NCI-H82 treated with DMSO at 0.1 percent for 48 hours (cell line): ENCODE measurements around the gene ITPKC.

ENCODE experiments used
- DNase-seq: peaks from one replicate; lab custom pipeline; 2025; ENCODE audit not compliant: unreplicated experiment; lab: John Stamatoyannopoulos, UW

The ITPKC gene

GRCh38 chr19:40739030-40739839, 22.3 kb downstream of the ITPKC start:
- no peak for DNase-seq

- no peak for DNase-seq
These were observed 23.2 kb downstream of the ITPKC start for GRCh38 chr19:40739871-40740703.

DNA sequence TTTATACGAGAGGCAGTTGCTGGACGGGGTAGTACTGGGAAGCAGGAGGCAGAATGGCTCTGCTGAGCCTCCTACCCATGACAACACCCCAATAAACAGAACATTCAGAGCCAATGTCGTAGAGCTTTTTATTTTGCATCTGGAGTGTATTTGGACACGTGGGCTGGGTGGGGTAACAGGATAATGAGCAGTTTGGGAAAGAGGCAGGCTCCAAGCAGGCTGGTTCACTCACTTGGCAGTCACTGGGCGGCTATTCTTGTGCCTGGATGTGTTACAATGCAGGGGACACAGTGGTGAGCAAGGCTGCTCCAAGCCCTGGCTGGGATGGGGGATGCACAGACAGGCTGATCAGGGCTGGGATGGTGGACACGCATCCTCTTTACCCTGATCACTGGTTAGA, 23.8 kb downstream of the ITPKC start:
- no peak for DNase-seq

DNA sequence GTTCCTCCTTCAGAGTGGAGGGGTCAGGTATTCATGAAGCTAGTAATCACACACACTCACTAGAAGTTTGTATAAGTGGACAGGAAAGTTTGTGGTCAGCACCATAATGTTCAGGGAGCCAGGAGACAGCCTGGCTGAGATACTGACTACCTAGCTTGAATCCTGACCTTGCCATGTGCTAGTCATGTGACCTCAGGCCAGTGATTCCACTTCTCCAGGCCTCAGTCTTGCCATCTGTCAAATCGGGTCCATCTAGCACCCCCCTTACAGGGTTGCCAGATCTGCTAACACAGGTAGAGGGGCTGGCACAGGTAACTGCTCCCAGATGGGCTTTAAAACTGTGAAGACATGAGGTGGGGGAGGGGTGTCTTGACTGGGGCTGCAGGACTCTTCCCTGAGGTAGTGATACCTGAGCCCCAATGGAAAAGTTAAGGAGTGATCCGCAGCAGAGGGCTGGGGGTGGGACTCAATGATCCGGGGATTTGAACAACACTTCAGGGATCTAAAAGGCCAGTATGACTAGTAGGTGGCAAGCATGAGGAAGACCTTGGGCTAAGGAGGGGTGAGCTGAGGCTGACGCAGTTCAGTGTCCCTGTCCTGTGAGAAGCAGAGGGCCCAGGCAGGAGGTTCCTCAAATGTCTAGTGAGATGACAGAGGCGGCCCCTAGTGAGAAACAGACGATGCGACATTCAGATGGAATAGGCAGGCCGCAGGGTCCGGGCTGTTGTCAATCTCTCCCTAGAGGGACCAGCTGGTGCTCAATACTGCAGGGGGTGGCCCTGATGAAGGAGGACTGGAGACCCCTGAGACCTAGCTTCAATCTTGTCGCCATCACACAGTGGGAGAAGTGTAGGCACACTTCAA, 24.8 kb downstream of the ITPKC start:
- DNase-seq = no peak

DNA sequence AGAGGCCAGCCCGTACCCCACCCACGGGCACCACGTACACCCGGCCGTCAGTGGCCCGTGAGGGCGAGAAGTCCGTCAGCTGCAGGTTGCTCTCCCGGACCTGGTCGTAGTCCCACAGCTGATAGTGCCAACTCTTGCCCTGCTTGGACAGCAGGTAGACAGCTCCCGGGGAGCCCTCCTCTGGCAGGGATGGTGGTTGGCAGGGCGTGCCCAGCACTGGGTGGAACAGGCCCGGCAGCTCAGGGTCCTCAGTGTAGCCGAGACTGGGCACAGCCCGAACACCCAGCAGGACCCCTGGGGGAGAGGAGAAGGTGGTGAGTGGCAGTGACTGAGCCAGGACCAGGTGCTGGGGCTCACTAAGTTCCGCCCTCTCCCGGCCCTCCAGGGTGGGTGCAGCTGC, 25.6 kb downstream of the ITPKC start:
- no peak for DNase-seq

- DNase-seq = no peak
These were observed 26.0 kb downstream of the ITPKC start for GRCh38 chr19:40742886-40743285.

- DNase-seq = no peak
These were observed 27.0 kb downstream of the ITPKC start for GRCh38 chr19:40743926-40744325.

- DNase-seq = no peak
These were observed 27.9 kb downstream of the ITPKC start for GRCh38 chr19:40744554-40745401.

GRCh38 chr19:40745402-40745780, 28.5 kb downstream of the ITPKC start:
- DNase-seq = no peak

- no peak for DNase-seq
These were observed 30.6 kb downstream of the ITPKC start for GRCh38 chr19:40747536-40747935.

DNA sequence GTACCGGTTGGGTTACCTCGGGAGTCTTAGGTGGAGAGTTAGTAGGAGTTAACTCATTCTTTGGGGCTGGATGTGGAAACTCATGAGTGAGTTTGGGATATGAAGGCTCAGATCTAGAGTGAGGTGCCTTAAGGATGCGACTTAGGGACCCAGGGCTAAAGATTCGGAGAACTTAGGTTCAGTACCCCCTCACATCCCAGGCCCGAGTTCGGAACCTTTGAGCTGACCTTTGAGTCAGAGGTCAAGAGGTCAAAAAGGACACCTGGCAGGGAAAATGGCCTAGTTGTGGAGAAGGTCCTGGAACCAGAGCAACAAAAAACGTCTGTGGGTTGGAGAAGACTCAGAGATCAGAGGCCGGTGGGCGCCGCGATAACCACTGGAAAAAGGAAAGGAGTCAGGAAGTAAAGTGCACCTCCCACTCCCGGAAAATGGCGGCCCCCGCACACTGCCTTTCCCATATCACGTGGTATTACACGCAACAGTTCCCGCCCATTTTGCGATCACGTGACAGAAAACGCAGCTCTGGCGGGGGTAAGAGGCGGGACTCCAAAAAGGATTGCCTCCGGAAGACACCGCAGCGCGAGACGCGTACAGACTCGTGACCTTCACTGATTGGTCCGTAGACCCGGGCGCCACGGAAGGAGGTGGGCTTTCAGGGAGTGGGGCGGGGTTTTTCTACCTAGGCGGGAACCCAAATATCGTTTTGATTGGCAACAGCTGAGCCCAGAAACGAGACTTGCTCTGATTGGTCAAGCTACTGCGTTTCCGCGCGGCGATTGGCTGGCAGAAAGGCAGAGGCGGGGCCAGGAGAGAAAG, 33.4 kb downstream of the ITPKC start, which contains the start of gene ACTMAP:
Gene ACTMAP (minus strand): TSS at position 420 of the 816 bp plus-strand sequence. CDS start 674 bp downstream, outside the sequence.
- peak; percentile 100 for DNase-seq

DNA sequence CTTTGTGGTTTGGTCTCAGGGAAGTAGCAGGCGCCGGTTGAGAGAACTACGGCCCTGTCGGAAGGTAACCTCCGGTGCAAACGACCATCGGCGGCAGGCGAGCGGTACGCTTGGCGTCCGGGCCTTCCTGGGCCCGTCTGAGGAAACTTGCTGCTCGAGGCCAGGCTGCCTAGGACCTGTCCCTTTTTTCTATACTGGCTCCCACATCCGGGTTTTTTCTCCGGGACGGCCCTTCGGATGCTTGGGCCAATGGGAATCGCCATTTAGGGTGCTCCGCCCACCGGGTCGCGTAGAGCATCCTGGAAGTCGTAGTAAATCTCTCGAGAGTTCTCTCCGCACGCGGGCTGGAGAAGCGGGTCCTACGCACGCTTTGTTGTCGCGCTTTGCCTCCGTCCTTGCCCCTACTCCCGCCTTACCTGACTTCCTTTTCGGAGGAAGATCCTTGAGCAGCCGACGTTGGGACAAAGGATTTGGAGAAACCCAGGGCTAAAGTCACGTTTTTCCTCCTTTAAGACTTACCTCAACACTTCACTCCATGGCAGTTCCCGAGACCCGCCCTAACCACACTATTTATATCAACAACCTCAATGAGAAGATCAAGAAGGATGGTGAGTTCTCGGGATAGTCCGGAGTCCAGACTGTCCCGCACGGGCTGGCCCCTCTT, 34.1 kb downstream of the ITPKC start, which contains the start of gene SNRPA:
Gene SNRPA (plus strand): TSS at position 330 of the 664 bp plus-strand sequence. CDS start 206 bp downstream, at position 536.
- peak; percentile 96 for DNase-seq

DNA sequence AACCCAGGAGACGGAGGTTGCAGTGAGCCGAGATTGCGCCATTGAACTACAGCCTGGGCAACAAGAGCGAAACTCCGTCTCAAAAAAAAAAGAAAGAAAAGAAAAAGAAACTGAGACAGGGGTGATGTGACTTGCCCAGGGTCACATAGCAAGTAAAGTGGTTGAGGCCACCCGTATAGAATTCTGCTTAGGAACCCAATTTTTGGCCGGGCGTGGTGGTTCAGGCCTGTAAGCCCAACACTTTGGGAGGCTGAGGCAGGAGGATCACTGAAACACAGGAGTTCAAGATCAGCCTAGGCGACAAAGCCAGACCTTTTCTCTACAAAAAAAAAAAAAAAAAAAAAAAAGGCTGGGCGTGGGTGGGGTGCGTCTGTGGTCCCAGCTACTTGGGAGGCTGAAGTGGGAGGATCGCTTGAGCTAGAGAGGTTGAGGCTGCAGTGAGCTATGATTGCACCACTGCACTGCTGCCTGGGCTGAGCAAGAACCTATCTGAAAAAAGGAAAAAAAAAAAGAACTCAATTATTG, 35.4 kb downstream of the ITPKC start:
- no peak for DNase-seq

DNA sequence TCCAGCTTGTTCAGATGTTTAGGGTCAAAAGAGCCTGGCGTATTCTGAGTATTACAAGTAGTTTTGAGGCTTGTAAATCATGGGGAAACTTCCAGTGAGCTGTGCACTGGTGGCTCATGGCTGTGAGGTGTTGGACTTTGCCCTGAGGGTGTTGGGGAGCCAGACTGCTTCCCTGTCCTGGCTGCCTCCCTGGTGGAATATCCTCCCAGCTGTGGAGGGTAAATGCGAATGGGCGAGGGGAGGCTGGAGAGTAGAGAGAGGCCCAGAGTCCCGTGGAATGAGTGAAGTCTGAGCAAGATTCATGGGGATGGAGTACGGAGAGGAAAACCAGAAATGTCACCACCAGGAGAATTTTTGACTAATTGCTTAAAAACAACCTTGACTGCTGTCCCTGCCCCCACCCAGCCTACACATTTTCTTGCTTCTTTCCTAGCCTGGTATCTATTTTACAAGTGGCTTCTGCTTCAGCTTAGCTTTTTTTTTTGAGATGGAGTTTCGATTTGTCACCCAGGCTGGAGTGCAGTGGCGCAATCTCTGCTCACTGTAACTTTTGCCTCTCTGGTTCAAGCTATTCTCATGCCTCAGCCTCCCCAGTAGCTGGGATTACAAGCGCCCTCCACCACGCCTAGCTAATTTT, 37.8 kb downstream of the ITPKC start:
- DNase-seq = no peak

DNA sequence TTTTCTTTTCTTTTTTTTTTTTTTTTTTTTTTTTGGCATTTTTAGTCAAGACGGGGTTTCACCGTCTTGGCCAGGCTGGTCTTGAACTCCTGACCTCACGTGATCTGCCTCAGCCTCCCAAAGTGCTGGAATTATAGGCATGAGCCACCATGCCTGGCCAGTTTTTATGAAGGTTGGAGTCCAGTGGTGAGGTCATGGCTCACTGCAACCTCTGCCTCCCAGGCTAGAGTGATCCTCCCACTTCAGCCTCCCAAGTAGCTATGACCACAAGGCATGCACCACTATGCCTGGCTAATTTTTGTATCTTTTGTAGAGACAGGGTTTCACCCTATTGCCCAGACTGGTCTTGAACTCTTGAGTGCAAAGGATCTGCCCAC, 38.3 kb downstream of the ITPKC start:
- no peak for DNase-seq

- DNase-seq = no peak
These were observed 38.9 kb downstream of the ITPKC start for GRCh38 chr19:40755791-40756190.

GRCh38 chr19:40756502-40757110, 39.7 kb downstream of the ITPKC start:
- DNase-seq = no peak

GRCh38 chr19:40758491-40758890, 41.6 kb downstream of the ITPKC start:
- DNase-seq = no peak
